ENCODE results near the gene ZBED3.

The ZBED3 gene

DNA sequence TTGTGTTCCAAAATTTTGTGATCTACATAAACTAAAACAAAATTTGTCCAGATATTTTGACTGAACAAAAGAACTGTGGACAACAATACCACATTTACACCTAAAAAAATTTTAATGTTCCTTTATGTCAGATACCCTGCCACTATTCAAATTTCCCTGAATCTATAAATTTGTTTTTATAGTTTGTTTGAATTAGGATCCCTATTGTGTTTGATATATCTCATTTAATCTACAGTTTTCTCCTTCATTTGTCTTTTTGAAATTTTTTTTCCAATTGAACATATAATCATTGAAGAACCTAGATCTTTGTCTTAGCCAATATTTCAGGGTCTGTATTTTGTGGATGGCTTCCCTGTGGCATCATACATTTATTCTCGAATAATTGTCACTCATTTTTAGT is 51.1 kb downstream of the ZBED3 start:
- Histone ChIP-seq H3K36me3 (ENCODE audit: insufficient read depth) (no peaks in the 10 kb centered on the region; the same call in 1 of the 2 replicates), H3K4me3 (IDR thresholded peaks at IDR 0.05; ENCODE audit: insufficient read depth, low read depth, low read length) (no peak overlapping the region), H2AFZ (ENCODE audit: low read depth) (no peak overlapping the region), H3K9ac (no peak overlapping the region), H4K20me1 (ENCODE audit: insufficient read depth) (no peaks in the 10 kb centered on the region), H3K79me2 (ENCODE audit: insufficient read depth, low read depth) (no peaks in the 10 kb centered on the region; the same call in 1 of the 2 replicates), H3K27ac (no peak overlapping the region), H3K27me3 (ENCODE audit: insufficient read depth, low read depth) (no peaks in the 10 kb centered on the region), H3K4me1 (ENCODE audit: low read depth, poor library complexity, severe bottlenecking) (peaks cover 8% of the 10 kb centered on the region), H3K4me2 (no peak overlapping the region)
- TF ChIP-seq CTCF (conservative IDR thresholded peaks at IDR 0.05; ENCODE audit: low read depth, low read length): no peak

GRCh38 chr5:77033338-77033737 is 53.7 kb downstream of the ZBED3 start:
- Histone ChIP-seq H3K27me3 (ENCODE audit: insufficient read depth, low read depth) (no peaks in the 10 kb centered on the region), H3K4me2 (no peak overlapping the region), H4K20me1 (ENCODE audit: insufficient read depth) (no peaks in the 10 kb centered on the region), H3K4me3 (IDR thresholded peaks at IDR 0.05; ENCODE audit: insufficient read depth, low read depth, low read length) (no peak overlapping the region), H3K9ac (no peak overlapping the region), H2AFZ (ENCODE audit: low read depth) (no peak overlapping the region), H3K79me2 (ENCODE audit: insufficient read depth, low read depth) (no peaks in the 10 kb centered on the region; the same call in 1 of the 2 replicates), H3K4me1 (ENCODE audit: low read depth, poor library complexity, severe bottlenecking) (peaks cover 16% of the 10 kb centered on the region), H3K27ac (no peak overlapping the region), H3K36me3 (ENCODE audit: insufficient read depth) (no peaks in the 10 kb centered on the region; the same call in 1 of the 2 replicates)
- TF ChIP-seq CTCF (conservative IDR thresholded peaks at IDR 0.05; ENCODE audit: low read depth, low read length): no peak

DNA sequence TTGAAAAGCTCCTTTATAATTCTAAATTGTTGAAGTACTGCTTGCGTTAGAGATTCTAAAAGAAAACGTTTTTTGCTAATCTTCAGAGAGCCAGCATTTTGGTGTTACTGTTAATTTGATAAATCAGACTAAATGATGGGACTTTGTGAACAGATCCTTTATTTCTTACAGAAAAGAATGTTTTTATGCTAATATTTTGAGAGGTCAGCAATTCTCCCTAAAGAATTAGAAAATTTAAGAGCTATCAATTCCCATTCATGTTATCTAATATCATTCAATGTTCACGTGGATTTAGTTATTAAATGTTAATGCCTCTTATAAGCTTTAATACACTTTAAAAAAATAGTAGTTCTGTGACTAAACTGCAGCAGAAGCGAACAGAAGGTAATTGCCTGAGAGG is 54.5 kb downstream of the ZBED3 start:
- Histone ChIP-seq H3K4me2 (no peak overlapping the region), H3K4me3 (IDR thresholded peaks at IDR 0.05; ENCODE audit: insufficient read depth, low read depth, low read length) (no peak overlapping the region)
- TF ChIP-seq CTCF (conservative IDR thresholded peaks at IDR 0.05; ENCODE audit: low read depth, low read length): no peak

DNA sequence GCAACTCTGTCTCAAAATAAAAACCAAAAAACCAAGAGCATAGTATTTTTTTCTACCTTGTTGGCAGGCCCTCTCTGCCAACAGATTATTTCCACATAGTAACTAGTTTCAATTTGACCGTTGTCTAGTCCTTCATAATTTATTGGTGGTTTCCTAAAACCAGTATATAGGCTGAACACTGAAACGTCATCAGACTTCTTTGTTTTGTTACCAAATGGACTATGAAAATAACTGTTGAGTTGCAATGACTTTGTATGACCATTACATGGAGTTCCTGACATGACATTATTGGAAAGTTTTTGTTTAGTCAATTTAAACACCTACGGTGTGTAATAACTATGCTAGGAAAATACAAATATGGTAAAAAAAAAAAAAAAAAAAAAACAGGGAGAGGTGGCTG is 55.2 kb downstream of the ZBED3 start:
- no peaks in the 10 kb centered on the region for H3K27me3 ChIP-seq (ENCODE audit: insufficient read depth, low read depth)
- H3K9ac ChIP-seq: no peak overlapping the region
- H3K27ac ChIP-seq: no peak overlapping the region
- H3K4me2 ChIP-seq: peak overlapping the region; percentile 97; the same call in 1 of the 2 replicates
- no peaks in the 10 kb centered on the region for H3K36me3 ChIP-seq (ENCODE audit: insufficient read depth)
- H3K4me3 ChIP-seq (IDR thresholded peaks at IDR 0.05; ENCODE audit: insufficient read depth, low read depth, low read length): no peak overlapping the region
- H2AFZ ChIP-seq (ENCODE audit: low read depth): no peak overlapping the region
- H4K20me1 ChIP-seq (ENCODE audit: insufficient read depth): no peaks in the 10 kb centered on the region
- no peak for TF ChIP-seq CTCF (conservative IDR thresholded peaks at IDR 0.05; ENCODE audit: low read depth, low read length)
- H3K4me1 ChIP-seq (ENCODE audit: low read depth, poor library complexity, severe bottlenecking): peaks cover 16% of the 10 kb centered on the region
- H3K79me2 ChIP-seq (ENCODE audit: insufficient read depth, low read depth): no peaks in the 10 kb centered on the region; the same call in 1 of the 2 replicates

More for the DNA sequence above, 54.5 kb downstream of the ZBED3 start:
- Histone ChIP-seq H3K9ac (no peak overlapping the region), H2AFZ (ENCODE audit: low read depth) (no peak overlapping the region), H3K4me1 (ENCODE audit: low read depth, poor library complexity, severe bottlenecking) (peaks cover 16% of the 10 kb centered on the region), H4K20me1 (ENCODE audit: insufficient read depth) (no peaks in the 10 kb centered on the region), H3K27ac (no peak overlapping the region), H3K79me2 (ENCODE audit: insufficient read depth, low read depth) (no peaks in the 10 kb centered on the region; the same call in 1 of the 2 replicates), H3K36me3 (ENCODE audit: insufficient read depth) (no peaks in the 10 kb centered on the region; the same call in 1 of the 2 replicates), H3K27me3 (ENCODE audit: insufficient read depth, low read depth) (no peaks in the 10 kb centered on the region)

Data from KMS-11 (cell line).